Astrocyte of the cerebellum (primary cell): ENCODE data around the gene GAGE12C.
"Not testable (repeated sequence)": the region's sequence is repeated elsewhere in the genome, so short reads cannot be mapped to it uniquely, and the experiment has no call there.

ENCODE experiments used
- DNase-seq: peaks from one replicate; pipeline ENCODE4 v3.0.0-alpha.2; 2011; ENCODE audit warnings: low read depth
- H3K4me3 ChIP-seq: 2 replicates; pipeline ENCODE4 v1.5.1; 2011; ENCODE audit warnings: mild to moderate bottlenecking, low read depth, low read length, moderate library complexity
- in situ Hi-C: cut with HindIII; loops from 2 replicates; pipeline ENCODE4 v1.10.0; 2017; ENCODE audit warnings: low sequenced_read_pairs

The GAGE12C gene, protein sequence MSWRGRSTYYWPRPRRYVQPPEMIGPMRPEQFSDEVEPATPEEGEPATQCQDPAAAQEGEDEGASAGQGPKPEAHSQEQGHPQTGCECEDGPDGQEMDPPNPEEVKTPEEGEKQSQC

DNA sequence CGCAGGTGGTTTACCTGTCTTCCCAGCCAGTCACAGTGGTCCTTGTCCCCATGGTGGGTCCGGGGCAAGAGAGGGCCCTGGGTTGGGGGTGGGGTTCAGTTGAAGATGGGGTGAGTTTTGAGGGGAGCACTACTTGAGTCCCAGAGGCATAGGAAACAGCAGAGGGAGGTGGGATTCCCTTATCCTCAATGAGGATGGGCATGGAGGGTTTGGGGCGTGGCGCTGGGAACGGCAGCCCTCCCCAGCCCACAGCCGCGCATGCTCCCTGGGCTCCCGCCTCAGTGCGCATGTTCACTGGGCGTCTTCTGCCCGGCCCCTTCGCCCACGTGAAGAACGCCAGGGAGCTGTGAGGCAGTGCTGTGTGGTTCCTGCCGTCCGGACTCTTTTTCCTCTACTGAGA is at the start of gene GAGE12C:
Gene GAGE12C, plus strand, starts transcription at position 301 of the 400 bp plus-strand sequence. CDS start 1,155 bp downstream, outside the sequence.
- in situ Hi-C loops, DNase-seq, H3K4me3 ChIP-seq: not testable (repeated sequence)

DNA sequence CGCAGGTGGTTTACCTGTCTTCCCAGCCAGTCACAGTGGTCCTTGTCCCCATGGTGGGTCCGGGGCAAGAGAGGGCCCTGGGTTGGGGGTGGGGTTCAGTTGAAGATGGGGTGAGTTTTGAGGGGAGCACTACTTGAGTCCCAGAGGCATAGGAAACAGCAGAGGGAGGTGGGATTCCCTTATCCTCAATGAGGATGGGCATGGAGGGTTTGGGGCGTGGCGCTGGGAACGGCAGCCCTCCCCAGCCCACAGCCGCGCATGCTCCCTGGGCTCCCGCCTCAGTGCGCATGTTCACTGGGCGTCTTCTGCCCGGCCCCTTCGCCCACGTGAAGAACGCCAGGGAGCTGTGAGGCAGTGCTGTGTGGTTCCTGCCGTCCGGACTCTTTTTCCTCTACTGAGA is 9.5 kb downstream of the GAGE12C start, which contains the start of gene GAGE12D:
Gene GAGE12D, plus strand, starts transcription at position 301 of the 400 bp plus-strand sequence. CDS start 1,155 bp downstream, outside the sequence.
- DNase-seq, H3K4me3 ChIP-seq, in situ Hi-C loops: not testable (repeated sequence)

DNA sequence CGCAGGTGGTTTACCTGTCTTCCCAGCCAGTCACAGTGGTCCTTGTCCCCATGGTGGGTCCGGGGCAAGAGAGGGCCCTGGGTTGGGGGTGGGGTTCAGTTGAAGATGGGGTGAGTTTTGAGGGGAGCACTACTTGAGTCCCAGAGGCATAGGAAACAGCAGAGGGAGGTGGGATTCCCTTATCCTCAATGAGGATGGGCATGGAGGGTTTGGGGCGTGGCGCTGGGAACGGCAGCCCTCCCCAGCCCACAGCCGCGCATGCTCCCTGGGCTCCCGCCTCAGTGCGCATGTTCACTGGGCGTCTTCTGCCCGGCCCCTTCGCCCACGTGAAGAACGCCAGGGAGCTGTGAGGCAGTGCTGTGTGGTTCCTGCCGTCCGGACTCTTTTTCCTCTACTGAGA is 19.0 kb downstream of the GAGE12C start, which contains the start of gene GAGE12E:
Gene GAGE12E, plus strand, starts transcription at position 301 of the 400 bp plus-strand sequence. CDS start 1,155 bp downstream, outside the sequence.
- DNase-seq, in situ Hi-C loops, H3K4me3 ChIP-seq: not testable (repeated sequence)

DNA sequence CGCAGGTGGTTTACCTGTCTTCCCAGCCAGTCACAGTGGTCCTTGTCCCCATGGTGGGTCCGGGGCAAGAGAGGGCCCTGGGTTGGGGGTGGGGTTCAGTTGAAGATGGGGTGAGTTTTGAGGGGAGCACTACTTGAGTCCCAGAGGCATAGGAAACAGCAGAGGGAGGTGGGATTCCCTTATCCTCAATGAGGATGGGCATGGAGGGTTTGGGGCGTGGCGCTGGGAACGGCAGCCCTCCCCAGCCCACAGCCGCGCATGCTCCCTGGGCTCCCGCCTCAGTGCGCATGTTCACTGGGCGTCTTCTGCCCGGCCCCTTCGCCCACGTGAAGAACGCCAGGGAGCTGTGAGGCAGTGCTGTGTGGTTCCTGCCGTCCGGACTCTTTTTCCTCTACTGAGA is 28.6 kb downstream of the GAGE12C start, which contains the start of gene GAGE12F:
Gene GAGE12F, plus strand, starts transcription at position 301 of the 400 bp plus-strand sequence. CDS start 1,155 bp downstream, outside the sequence.
- in situ Hi-C loops, H3K4me3 ChIP-seq, DNase-seq: not testable (repeated sequence)

DNA sequence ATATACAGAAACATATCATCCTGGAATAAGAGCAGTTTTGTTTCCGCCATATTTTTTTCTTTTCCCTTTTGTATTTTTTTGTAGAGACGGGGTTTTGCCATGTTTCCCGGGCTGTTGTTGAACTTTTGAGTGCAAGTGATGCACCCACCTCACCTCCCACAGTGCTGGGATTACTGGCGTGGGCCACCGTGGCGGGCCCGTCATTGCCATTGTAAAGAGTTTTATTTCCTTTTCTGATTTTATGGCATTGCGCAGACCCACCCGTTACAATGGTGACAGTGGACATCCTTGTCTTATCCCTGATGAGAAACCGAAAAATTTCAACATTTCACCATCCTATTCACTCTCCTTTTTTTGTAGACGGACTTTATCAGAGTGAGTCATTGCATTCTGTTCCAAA is 36.8 kb downstream of the GAGE12C start:
- H3K4me3 ChIP-seq, in situ Hi-C loops, DNase-seq: not testable (repeated sequence)

DNA sequence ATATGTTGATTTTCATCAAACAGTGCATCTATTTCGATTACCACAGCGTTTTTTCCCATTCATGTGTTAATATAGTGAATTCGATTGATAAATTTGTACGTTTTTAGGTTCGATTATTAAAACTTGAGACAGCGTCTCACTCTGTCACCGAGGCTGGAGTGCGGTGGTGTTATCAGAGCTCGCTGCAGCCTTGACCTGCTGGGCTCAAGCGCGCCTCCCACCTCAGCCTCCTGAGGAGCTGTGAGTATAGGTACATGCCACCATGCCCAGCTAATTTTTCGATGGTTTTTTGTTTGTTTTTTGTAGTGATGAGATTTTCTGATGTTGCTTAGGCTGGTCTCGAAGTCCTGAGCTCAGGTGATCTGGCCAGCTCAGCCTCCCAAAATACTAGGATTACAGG is 37.2 kb downstream of the GAGE12C start:
- DNase-seq, H3K4me3 ChIP-seq, in situ Hi-C loops: not testable (repeated sequence)

DNA sequence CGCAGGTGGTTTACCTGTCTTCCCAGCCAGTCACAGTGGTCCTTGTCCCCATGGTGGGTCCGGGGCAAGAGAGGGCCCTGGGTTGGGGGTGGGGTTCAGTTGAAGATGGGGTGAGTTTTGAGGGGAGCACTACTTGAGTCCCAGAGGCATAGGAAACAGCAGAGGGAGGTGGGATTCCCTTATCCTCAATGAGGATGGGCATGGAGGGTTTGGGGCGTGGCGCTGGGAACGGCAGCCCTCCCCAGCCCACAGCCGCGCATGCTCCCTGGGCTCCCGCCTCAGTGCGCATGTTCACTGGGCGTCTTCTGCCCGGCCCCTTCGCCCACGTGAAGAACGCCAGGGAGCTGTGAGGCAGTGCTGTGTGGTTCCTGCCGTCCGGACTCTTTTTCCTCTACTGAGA is 38.1 kb downstream of the GAGE12C start, which contains the start of gene GAGE12G:
Gene GAGE12G, plus strand, starts transcription at position 301 of the 400 bp plus-strand sequence. CDS start 1,155 bp downstream, outside the sequence.
- in situ Hi-C loops, H3K4me3 ChIP-seq, DNase-seq: not testable (repeated sequence)

DNA sequence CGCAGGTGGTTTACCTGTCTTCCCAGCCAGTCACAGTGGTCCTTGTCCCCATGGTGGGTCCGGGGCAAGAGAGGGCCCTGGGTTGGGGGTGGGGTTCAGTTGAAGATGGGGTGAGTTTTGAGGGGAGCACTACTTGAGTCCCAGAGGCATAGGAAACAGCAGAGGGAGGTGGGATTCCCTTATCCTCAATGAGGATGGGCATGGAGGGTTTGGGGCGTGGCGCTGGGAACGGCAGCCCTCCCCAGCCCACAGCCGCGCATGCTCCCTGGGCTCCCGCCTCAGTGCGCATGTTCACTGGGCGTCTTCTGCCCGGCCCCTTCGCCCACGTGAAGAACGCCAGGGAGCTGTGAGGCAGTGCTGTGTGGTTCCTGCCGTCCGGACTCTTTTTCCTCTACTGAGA is 47.7 kb downstream of the GAGE12C start, which contains the start of gene GAGE12H:
Gene GAGE12H, plus strand, starts transcription at position 301 of the 400 bp plus-strand sequence. CDS start 1,155 bp downstream, outside the sequence.
- in situ Hi-C loops, DNase-seq, H3K4me3 ChIP-seq: not testable (repeated sequence)
